ENCODE results near the gene CCDC30. TPM values are rescaled to one million over a fixed set of nuclear protein-coding genes. Genes with fewer than 3 reads are reported as not detected.

Gene CCDC30
- total RNA-seq, 3 donors from 2014 or later: 0.22 to 0.89 (median 0.55) TPM

GRCh38 chr1:42524330-42524729 lies 61.2 kb downstream of the CCDC30 start:
- Mint-ChIP-seq H3K36me3 (ENCODE audit: insufficient read depth) (peaks cover 13% of the 10 kb centered on the region), H3K4me1 (ENCODE audit: low read depth) (no peaks in the 10 kb centered on the region), H3K9me3 (peaks cover 24% of the 10 kb centered on the region)

GRCh38 chr1:42529724-42530181 lies 66.7 kb downstream of the CCDC30 start:
- H3K36me3 Mint-ChIP-seq (ENCODE audit: insufficient read depth): peaks cover 2% of the 10 kb centered on the region
- peaks cover 8% of the 10 kb centered on the region for H3K4me1 Mint-ChIP-seq (ENCODE audit: low read depth)
- no peak for DNase-seq
- H3K9me3 Mint-ChIP-seq: no peaks in the 10 kb centered on the region
- H3K4me3 Mint-ChIP-seq: peak overlapping the region; percentile 70
- peaks cover 2% of the 10 kb centered on the region for H3K27me3 Mint-ChIP-seq (ENCODE audit: low read depth)
- ATAC-seq: peak; percentile 70 to 72

More at GRCh38 chr1:42524330-42524729, 61.2 kb downstream of the CCDC30 start:
- H3K4me3 Mint-ChIP-seq: no peak overlapping the region
- DNase-seq: no peak
- no peak for ATAC-seq
- H3K27me3 Mint-ChIP-seq (ENCODE audit: low read depth): no peaks in the 10 kb centered on the region

- DNase-seq (no peak), ATAC-seq (no peak)
- H3K4me3 Mint-ChIP-seq: no peak overlapping the region
- H3K4me1 Mint-ChIP-seq (ENCODE audit: low read depth): peaks cover 8% of the 10 kb centered on the region
- H3K36me3 Mint-ChIP-seq (ENCODE audit: insufficient read depth): peaks cover 2% of the 10 kb centered on the region
- H3K9me3 Mint-ChIP-seq: no peaks in the 10 kb centered on the region
- peaks cover 2% of the 10 kb centered on the region for H3K27me3 Mint-ChIP-seq (ENCODE audit: low read depth)
Observed at GRCh38 chr1:42531043-42531442, 68.0 kb downstream of the CCDC30 start.

GRCh38 chr1:42533101-42533863 lies 70.2 kb downstream of the CCDC30 start:
- no peaks in the 10 kb centered on the region for H3K9me3 Mint-ChIP-seq
- ATAC-seq (no peak), DNase-seq (no peak)
- no peak overlapping the region for H3K4me3 Mint-ChIP-seq
- H3K27me3 Mint-ChIP-seq (ENCODE audit: low read depth): peaks cover 2% of the 10 kb centered on the region
- H3K36me3 Mint-ChIP-seq (ENCODE audit: insufficient read depth): peaks cover 9% of the 10 kb centered on the region
- peaks cover 8% of the 10 kb centered on the region for H3K4me1 Mint-ChIP-seq (ENCODE audit: low read depth)

GRCh38 chr1:42541104-42541503 lies 78.0 kb downstream of the CCDC30 start:
- ATAC-seq (no peak), DNase-seq (no peak)
- H3K27me3 Mint-ChIP-seq (ENCODE audit: low read depth): no peaks in the 10 kb centered on the region
- H3K9me3 Mint-ChIP-seq: no peaks in the 10 kb centered on the region
- H3K4me3 Mint-ChIP-seq: no peak overlapping the region
- no peaks in the 10 kb centered on the region for H3K4me1 Mint-ChIP-seq (ENCODE audit: low read depth)
- H3K36me3 Mint-ChIP-seq (ENCODE audit: insufficient read depth): peaks cover 7% of the 10 kb centered on the region

GRCh38 chr1:42551180-42551579 lies 88.1 kb downstream of the CCDC30 start:
- H3K4me1 Mint-ChIP-seq (ENCODE audit: low read depth): no peaks in the 10 kb centered on the region

GRCh38 chr1:42551590-42551989 lies 88.5 kb downstream of the CCDC30 start:
- Mint-ChIP-seq H3K36me3 (ENCODE audit: insufficient read depth) (peaks cover 3% of the 10 kb centered on the region), H3K4me3 (no peak overlapping the region), H3K27me3 (ENCODE audit: low read depth) (no peaks in the 10 kb centered on the region), H3K9me3 (no peaks in the 10 kb centered on the region), H3K4me1 (ENCODE audit: low read depth) (no peaks in the 10 kb centered on the region)
- no peak for ATAC-seq
- no peak for DNase-seq

More at GRCh38 chr1:42551180-42551579, 88.1 kb downstream of the CCDC30 start:
- DNase-seq (no peak), ATAC-seq (no peak)
- Mint-ChIP-seq H3K4me3 (no peak overlapping the region), H3K9me3 (no peaks in the 10 kb centered on the region), H3K36me3 (ENCODE audit: insufficient read depth) (peaks cover 3% of the 10 kb centered on the region), H3K27me3 (ENCODE audit: low read depth) (no peaks in the 10 kb centered on the region)

GRCh38 chr1:42552636-42553035 lies 89.5 kb downstream of the CCDC30 start:
- no peaks in the 10 kb centered on the region for H3K4me1 Mint-ChIP-seq (ENCODE audit: low read depth)
- ATAC-seq (no peak), DNase-seq (no peak)
- no peaks in the 10 kb centered on the region for H3K9me3 Mint-ChIP-seq
- no peak overlapping the region for H3K4me3 Mint-ChIP-seq
- no peaks in the 10 kb centered on the region for H3K27me3 Mint-ChIP-seq (ENCODE audit: low read depth)
- peaks cover 6% of the 10 kb centered on the region for H3K36me3 Mint-ChIP-seq (ENCODE audit: insufficient read depth)

GRCh38 chr1:42557230-42557851 lies 94.3 kb downstream of the CCDC30 start:
- DNase-seq (no peak), ATAC-seq (no peak)
- Mint-ChIP-seq H3K27me3 (ENCODE audit: low read depth) (peaks cover 2% of the 10 kb centered on the region), H3K4me1 (ENCODE audit: low read depth) (no peaks in the 10 kb centered on the region), H3K4me3 (no peak overlapping the region), H3K36me3 (ENCODE audit: insufficient read depth) (peaks cover 11% of the 10 kb centered on the region), H3K9me3 (peaks cover 8% of the 10 kb centered on the region)

- no peaks in the 10 kb centered on the region for H3K36me3 Mint-ChIP-seq (ENCODE audit: insufficient read depth)
- no peaks in the 10 kb centered on the region for H3K4me1 Mint-ChIP-seq (ENCODE audit: low read depth)
- no peak for ATAC-seq
- no peak for DNase-seq
- H3K9me3 Mint-ChIP-seq: no peaks in the 10 kb centered on the region
- no peaks in the 10 kb centered on the region for H3K27me3 Mint-ChIP-seq (ENCODE audit: low read depth)
- H3K4me3 Mint-ChIP-seq: no peak overlapping the region
Observed at GRCh38 chr1:42567038-42567437, 104.0 kb downstream of the CCDC30 start.

- peaks cover 2% of the 10 kb centered on the region for H3K36me3 Mint-ChIP-seq (ENCODE audit: insufficient read depth)
- ATAC-seq (no peak), DNase-seq (no peak)
- no peaks in the 10 kb centered on the region for H3K9me3 Mint-ChIP-seq
- no peaks in the 10 kb centered on the region for H3K27me3 Mint-ChIP-seq (ENCODE audit: low read depth)
- no peak overlapping the region for H3K4me3 Mint-ChIP-seq
- H3K4me1 Mint-ChIP-seq (ENCODE audit: low read depth): peaks cover 1% of the 10 kb centered on the region
Observed at GRCh38 chr1:42576935-42577334, 113.8 kb downstream of the CCDC30 start.

- no peak overlapping the region for H3K4me3 Mint-ChIP-seq
- H3K36me3 Mint-ChIP-seq (ENCODE audit: insufficient read depth): peaks cover 21% of the 10 kb centered on the region
- ATAC-seq (no peak), DNase-seq (no peak)
- peaks cover 13% of the 10 kb centered on the region for H3K9me3 Mint-ChIP-seq
- no peaks in the 10 kb centered on the region for H3K27me3 Mint-ChIP-seq (ENCODE audit: low read depth)
- H3K4me1 Mint-ChIP-seq (ENCODE audit: low read depth): no peaks in the 10 kb centered on the region
Observed at GRCh38 chr1:42586016-42586415, 122.9 kb downstream of the CCDC30 start.

GRCh38 chr1:42587753-42588152 lies 124.7 kb downstream of the CCDC30 start:
- no peaks in the 10 kb centered on the region for H3K27me3 Mint-ChIP-seq (ENCODE audit: low read depth)
- DNase-seq (no peak), ATAC-seq (no peak)
- peaks cover 13% of the 10 kb centered on the region for H3K9me3 Mint-ChIP-seq
- H3K36me3 Mint-ChIP-seq (ENCODE audit: insufficient read depth): peaks cover 19% of the 10 kb centered on the region
- H3K4me1 Mint-ChIP-seq (ENCODE audit: low read depth): no peaks in the 10 kb centered on the region
- no peak overlapping the region for H3K4me3 Mint-ChIP-seq

- peaks cover 13% of the 10 kb centered on the region for H3K36me3 Mint-ChIP-seq (ENCODE audit: insufficient read depth)
- no peaks in the 10 kb centered on the region for H3K4me1 Mint-ChIP-seq (ENCODE audit: low read depth)
- H3K9me3 Mint-ChIP-seq: peaks cover 5% of the 10 kb centered on the region
- no peaks in the 10 kb centered on the region for H3K27me3 Mint-ChIP-seq (ENCODE audit: low read depth)
- DNase-seq (no peak), ATAC-seq (no peak)
- no peak overlapping the region for H3K4me3 Mint-ChIP-seq
Observed at GRCh38 chr1:42592811-42593210, 129.7 kb downstream of the CCDC30 start.
